ENCODE results near the gene KRTAP1-3.

DNA sequence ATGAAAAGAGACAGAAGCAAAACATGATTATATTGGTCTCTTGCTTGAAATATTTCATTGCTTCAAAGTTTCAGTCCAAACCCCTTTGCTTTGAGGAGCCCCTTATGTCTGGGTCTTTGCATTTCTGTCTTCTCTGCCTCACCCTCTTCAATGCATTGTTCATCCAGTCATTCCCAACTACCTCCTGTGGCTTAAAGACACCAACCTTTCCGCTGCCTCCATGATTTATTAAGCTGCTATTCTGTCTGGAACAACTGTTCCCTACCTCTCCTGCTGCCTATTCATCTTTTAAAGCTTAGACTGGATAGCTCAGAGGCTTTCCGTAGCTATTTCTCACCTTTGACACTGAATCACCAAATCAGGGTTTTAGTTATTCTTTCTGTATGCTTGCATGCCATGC, 37.3 kb downstream of the KRTAP1-3 start:
- no peak for TF ChIP-seq POLR2A (IDR thresholded peaks at IDR 0.05; ENCODE audit: low read length)
- TF ChIP-seq GATA1 (IDR thresholded peaks at IDR 0.05; ENCODE audit: low read depth, low read length) = no peak

Data from erythroblast (primary cell).